ENCODE results near the gene OR10D3. TPM values are rescaled to one million over a fixed set of nuclear protein-coding genes. Genes with fewer than 3 reads are reported as not detected.

Gene OR10D3
- total and polyA plus RNA-seq, 2 donors (not counting 1 experiment from before 2014, with no cell fraction given) = not detected

DNA sequence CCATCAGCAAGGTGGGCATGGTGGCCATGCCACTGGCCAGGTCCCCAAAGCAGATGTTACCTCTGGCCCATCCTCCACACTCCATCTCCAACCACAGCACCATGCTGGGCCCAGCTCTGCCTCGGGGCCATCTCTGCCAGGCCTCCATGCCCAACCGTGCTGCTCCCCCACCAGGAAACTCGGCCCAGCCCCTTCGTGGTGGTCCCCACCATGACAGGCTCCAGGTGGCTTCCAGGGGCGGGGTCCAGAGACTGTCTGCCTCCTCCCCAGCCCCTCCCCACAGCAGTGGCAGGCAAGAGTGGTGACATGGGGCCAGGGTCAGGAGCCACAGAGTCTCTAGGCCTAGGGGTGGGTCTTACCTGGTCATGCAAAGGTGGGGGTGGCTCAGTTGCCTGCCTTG, 27.3 kb downstream of the OR10D3 start:
- POLR2A ChIA-PET = no interaction called here
- H3K27ac Mint-ChIP-seq = no peak overlapping the region
- H3K4me3 ChIP-seq (ENCODE audit: control extremely low read depth in 1 of 5, extremely low read depth in 1 of 5, insufficient read depth in 1 of 5, low read depth in 2 of 5, low read length in 4 of 5) = no peak overlapping the region
- no peak overlapping the region for H2AFZ ChIP-seq (ENCODE audit: insufficient read depth, low read depth, low read length, poor library complexity, severe bottlenecking)
- ATAC-seq (ENCODE audit: low read depth) (no peak), DNase-seq (no peak)
- H3K9ac ChIP-seq (ENCODE audit: low read length) = no peak overlapping the region
- H3K9me3 ChIP-seq (ENCODE audit: control extremely low read depth in 1 of 3, control insufficient read depth in 2 of 3, insufficient read depth in 1 of 3, low read length in 2 of 3) = no peaks in the 10 kb centered on the region
- no peaks in the 10 kb centered on the region for H4K20me1 ChIP-seq (ENCODE audit: control insufficient read depth, insufficient read depth, low read length, poor library complexity, severe bottlenecking)
- no peaks in the 10 kb centered on the region for H3K4me1 Mint-ChIP-seq
- 65% methylated on average over 5 of the region's 5 CpGs for WGBS (ENCODE audit: insufficient coverage)
- H3K36me3 ChIP-seq (replicated peaks in 1 of 2; ENCODE audit: control extremely low read depth in 1 of 2, control insufficient read depth in 1 of 2, extremely low read depth in 1 of 2, insufficient read depth in 2 of 2, low read length in 1 of 2) = no peaks in the 10 kb centered on the region
- no peaks in the 10 kb centered on the region for H3K9me3 Mint-ChIP-seq (ENCODE audit: insufficient read depth)
- TF ChIP-seq CTCF (IDR thresholded peaks at IDR 0.05) (no peak), EZH2 (IDR thresholded peaks at IDR 0.05; ENCODE audit: borderline replicate concordance, insufficient read depth, low read depth, low read length, poor library complexity, severe bottlenecking) (no peak)
- intact Hi-C loops (cut with micrococcal nuclease) = no loop called here
- CTCF ChIA-PET = no interaction called here
- no peak overlapping the region for H3K4me3 Mint-ChIP-seq
- no peak overlapping the region for H3K4me2 ChIP-seq (replicated peaks; ENCODE audit: low read depth, low read length, poor library complexity, severe bottlenecking)
- no peaks in the 10 kb centered on the region for H3K79me2 ChIP-seq (ENCODE audit: control insufficient read depth, insufficient read depth, low read length)
- H3K27me3 ChIP-seq (replicated peaks in 1 of 4; ENCODE audit: control extremely low read depth in 1 of 4, control insufficient read depth in 3 of 4, insufficient read depth in 4 of 4, low read length in 3 of 4) = no peaks in the 10 kb centered on the region
- H3K27ac ChIP-seq (ENCODE audit: low read length in 2 of 2) = no peak overlapping the region
- no peaks in the 10 kb centered on the region for H3K4me1 ChIP-seq (ENCODE audit: control insufficient read depth in 2 of 2, insufficient read depth in 2 of 2, low read length in 2 of 2)
- H3K27me3 Mint-ChIP-seq = no peaks in the 10 kb centered on the region

GRCh38 chr11:124211321-124211720, 28.2 kb downstream of the OR10D3 start:
- CTCF ChIA-PET = no interaction called here
- H3K4me2 ChIP-seq (replicated peaks; ENCODE audit: low read depth, low read length, poor library complexity, severe bottlenecking) = no peak overlapping the region

More at GRCh38 chr11:124211321-124211720, 28.2 kb downstream of the OR10D3 start:
- no peaks in the 10 kb centered on the region for H3K27me3 Mint-ChIP-seq
- no peak for ATAC-seq (ENCODE audit: low read depth)
- Histone ChIP-seq H3K9me3 (ENCODE audit: control extremely low read depth in 1 of 3, control insufficient read depth in 2 of 3, insufficient read depth in 1 of 3, low read length in 2 of 3) (no peaks in the 10 kb centered on the region), H3K79me2 (ENCODE audit: control insufficient read depth, insufficient read depth, low read length) (no peaks in the 10 kb centered on the region), H2AFZ (ENCODE audit: insufficient read depth, low read depth, low read length, poor library complexity, severe bottlenecking) (no peak overlapping the region), H3K4me1 (ENCODE audit: control insufficient read depth in 2 of 2, insufficient read depth in 2 of 2, low read length in 2 of 2) (no peaks in the 10 kb centered on the region), H3K9ac (ENCODE audit: low read length) (no peak overlapping the region), H4K20me1 (ENCODE audit: control insufficient read depth, insufficient read depth, low read length, poor library complexity, severe bottlenecking) (no peaks in the 10 kb centered on the region), H3K27me3 (replicated peaks in 1 of 4; ENCODE audit: control extremely low read depth in 1 of 4, control insufficient read depth in 3 of 4, insufficient read depth in 4 of 4, low read length in 3 of 4) (no peaks in the 10 kb centered on the region), H3K27ac (ENCODE audit: low read length in 2 of 2) (no peak overlapping the region), H3K4me3 (ENCODE audit: control extremely low read depth in 1 of 5, extremely low read depth in 1 of 5, insufficient read depth in 1 of 5, low read depth in 2 of 5, low read length in 4 of 5) (no peak overlapping the region), H3K36me3 (replicated peaks in 1 of 2; ENCODE audit: control extremely low read depth in 1 of 2, control insufficient read depth in 1 of 2, extremely low read depth in 1 of 2, insufficient read depth in 2 of 2, low read length in 1 of 2) (no peaks in the 10 kb centered on the region)
- H3K27ac Mint-ChIP-seq = no peak overlapping the region
- TF ChIP-seq CTCF (IDR thresholded peaks at IDR 0.05) (no peak), EZH2 (IDR thresholded peaks at IDR 0.05; ENCODE audit: borderline replicate concordance, insufficient read depth, low read depth, low read length, poor library complexity, severe bottlenecking) (no peak)
- POLR2A ChIA-PET = no interaction called here
- intact Hi-C loops (cut with micrococcal nuclease) = no loop called here
- no peaks in the 10 kb centered on the region for H3K4me1 Mint-ChIP-seq
- no peaks in the 10 kb centered on the region for H3K9me3 Mint-ChIP-seq (ENCODE audit: insufficient read depth)
- no peak overlapping the region for H3K4me3 Mint-ChIP-seq
- no peak for DNase-seq

Measured in B cell (primary cell).